Left colon (tissue), 2 donors: Measurements from ENCODE around the gene FTCDNL1. TPM values are rescaled to one million over a fixed set of nuclear protein-coding genes. Genes with fewer than 3 reads are reported as not detected.

Source experiments
- ATAC-seq: fragments of 200-7000 bp; cut with Tn5 transposase; one replicate; pipeline ENCODE4 v1.9.1; 2020; ENCODE audit warnings: mild to moderate bottlenecking, moderate library complexity
- DNase-seq, 2 donors: peaks; one replicate each; pipeline ENCODE4 v3.0.0-alpha.2; 2020
- intact Hi-C, 2 donors: fragments of 100-400 bp; cut with DNase I in 1 of 2; cut with micrococcal nuclease in 1 of 2; formaldehyde crosslinking; loops; one replicate each; pipeline versions ENCODE4 v1.11.2 to v1.14.0; 2022; cut with DNase I, micrococcal nuclease
- long read RNA-seq: library from polyadenylated mRNA; unstranded; transcript quantifications from one replicate; pipeline ENCODE4 v2.0.0, GENCODE V29; 2021
- total RNA-seq, 2 donors: library from RNA; stranded (reverse); fragmentation: NEBNext Ultra II Directional; extraction: Animal tissue kit (Norgen Biotek cat#: 25700); gene quantifications; one replicate each; pipeline ENCODE4 v1.2.1, GENCODE V29; 2021
- donor health status: DM: no; HTN: no; CAD: no.
- donor health status: DM: yes; HTN: yes; CAD: no.

The FTCDNL1 gene
- total RNA-seq = 1 to 10 TPM; 1.4 to 2.0 TPM
- long read RNA-seq, partial matches to known transcripts = 0 of 2 reads
- long read RNA-seq, other reads (novel, unspliced or antisense) = 2 of 2 reads

DNA sequence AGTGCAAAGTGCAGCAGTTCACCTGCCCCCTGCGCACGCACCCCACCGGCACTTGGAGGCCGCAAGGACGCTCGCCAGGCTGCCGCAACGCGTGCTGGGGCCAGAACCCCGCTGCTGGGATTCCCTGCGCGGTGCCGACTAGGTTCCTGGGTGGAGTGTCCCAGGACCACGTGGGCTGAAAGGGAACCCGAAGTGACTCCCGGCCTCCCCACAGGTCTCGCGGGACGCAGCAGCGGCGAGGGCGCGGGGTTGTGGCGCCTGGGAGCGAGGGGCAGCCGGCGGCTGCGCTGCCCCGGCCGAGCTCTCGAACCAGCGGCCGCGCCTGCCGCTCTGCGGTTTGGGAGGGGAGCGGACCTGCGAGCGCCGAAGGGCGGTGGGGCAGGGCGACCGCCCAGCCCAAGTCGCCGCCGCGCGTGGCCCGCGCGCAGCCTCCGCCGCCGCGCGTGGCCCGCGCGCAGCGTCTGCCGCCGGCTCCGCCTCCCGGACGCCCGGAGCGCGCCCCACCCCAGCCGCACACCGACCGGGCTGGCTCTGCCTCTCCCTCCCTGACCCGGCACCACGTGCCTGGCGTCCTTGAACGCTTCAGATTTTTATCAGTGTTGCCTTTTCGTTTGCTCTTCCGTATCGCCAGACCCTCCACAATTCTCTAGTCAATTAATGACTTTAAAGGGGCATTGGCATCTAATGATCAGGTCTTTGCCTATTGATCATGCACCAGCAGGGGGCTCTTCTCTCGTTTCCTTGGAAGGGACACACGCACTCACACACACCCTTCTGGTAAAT is at the start of gene FTCDNL1:
Gene FTCDNL1 (minus strand): TSS at position 475 of the 783 bp plus-strand sequence. CDS start 2,230 bp downstream, outside the sequence.
- intact Hi-C loops = no loop called here
- DNase-seq = peak; percentile 77 to 85
- ATAC-seq = peak; percentile 98

DNA sequence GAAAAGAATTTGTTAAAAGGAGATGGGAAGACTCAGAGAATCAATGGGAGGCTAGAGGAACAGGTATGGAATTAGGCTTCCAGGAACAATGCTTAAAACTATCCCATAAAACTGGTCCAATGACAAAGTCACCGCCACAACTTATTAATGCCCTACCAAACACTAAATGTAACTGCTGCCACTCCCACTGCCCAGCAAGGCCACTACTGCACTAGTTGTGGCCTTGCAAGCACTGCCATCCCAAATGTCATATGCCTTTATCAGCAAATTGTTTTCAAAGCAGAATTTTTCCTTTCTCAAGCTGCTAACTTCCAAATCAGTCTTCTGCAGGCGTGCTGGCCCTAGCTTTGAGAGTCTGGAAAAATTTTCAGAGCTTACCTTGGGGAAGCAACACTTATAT is 45.6 kb upstream of the FTCDNL1 start:
- intact Hi-C loops = no loop called here
- ATAC-seq = no peak
- no peak for DNase-seq

GRCh38 chr2:199895406-199895805 is 44.4 kb upstream of the FTCDNL1 start:
- intact Hi-C loops = no loop called here
- ATAC-seq = no peak
- DNase-seq = no peak

DNA sequence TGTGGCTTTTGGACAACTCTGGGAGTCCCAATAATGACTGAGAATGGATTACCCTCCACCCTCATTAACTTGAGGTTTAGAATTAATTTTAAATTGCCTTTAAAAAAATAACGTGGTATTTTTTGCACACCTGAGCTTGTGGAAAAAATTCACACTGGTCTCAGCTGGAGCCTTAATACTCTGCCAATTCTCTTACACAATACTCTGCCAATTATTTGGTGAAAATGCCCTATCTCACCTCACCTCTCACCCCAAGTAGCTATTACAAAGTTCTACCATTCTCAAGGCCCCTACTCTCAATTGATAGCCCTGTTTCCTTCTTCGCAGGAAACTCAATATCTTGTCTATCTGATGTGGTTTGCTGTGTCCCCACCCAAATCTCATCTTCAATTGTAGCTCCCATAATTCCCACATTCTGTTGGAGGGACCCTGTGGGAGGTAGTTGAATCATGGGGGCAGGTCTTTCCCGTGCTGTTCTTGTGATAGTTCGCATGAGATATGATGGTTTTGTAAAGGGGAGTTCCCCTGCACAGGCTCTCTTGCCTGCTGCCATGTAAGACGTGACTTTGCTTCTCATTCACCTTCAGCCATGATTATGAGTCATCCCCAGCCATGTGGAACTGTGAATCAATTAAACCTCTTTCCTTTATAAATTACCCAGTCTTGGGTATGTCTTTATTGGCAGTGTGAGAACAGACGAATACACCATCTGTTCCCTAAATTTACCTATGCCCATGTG is 32.7 kb upstream of the FTCDNL1 start:
- no peak for DNase-seq
- no peak for ATAC-seq
- intact Hi-C loops = no loop called here

- DNase-seq (no peak), ATAC-seq (no peak)
- intact Hi-C loops = no loop called here
Observed at GRCh38 chr2:199882667-199883066, 31.7 kb upstream of the FTCDNL1 start.

DNA sequence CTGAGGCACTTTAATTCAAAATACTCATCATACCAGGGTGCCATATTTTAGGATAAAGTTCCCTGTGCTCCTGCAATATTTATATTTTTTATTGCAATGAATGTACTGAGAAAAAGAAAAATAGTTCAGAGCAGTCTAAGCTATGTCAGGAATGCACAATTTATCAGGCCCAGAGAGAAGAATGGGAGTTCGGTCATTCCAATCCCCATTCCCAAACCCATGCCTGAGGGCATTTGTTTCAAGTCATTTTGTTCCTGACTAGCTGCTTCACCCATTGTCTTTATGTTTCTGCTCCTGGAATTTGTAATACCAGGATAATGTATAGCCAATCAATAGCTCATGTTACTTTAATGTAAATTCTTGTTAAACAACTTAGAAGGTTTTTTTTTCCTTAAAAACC is 24.4 kb upstream of the FTCDNL1 start:
- no peak for ATAC-seq
- intact Hi-C loops = no loop called here

DNA sequence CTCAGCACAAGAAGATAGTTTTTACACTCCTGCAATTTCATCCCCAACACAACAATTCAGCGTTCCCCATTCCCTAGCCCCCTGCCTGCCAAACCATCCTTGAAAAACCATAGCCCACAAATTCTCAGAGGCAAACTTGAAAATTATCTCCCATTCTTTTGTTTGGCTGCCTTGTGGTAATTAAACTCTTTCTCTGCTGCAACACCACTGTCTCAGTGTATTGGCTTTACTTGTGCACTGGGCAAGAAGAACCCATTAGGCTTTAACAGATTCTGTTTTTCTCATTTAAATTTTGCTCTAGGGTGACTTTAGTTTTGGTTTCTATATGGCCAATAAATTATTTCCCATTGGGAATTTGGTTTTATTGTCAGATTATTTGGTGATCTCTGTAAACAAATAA is 23.2 kb upstream of the FTCDNL1 start:
- ATAC-seq (no peak), DNase-seq (no peak)
- intact Hi-C loops = no loop called here

More for the DNA sequence above, 24.4 kb upstream of the FTCDNL1 start:
- DNase-seq = no peak

DNA sequence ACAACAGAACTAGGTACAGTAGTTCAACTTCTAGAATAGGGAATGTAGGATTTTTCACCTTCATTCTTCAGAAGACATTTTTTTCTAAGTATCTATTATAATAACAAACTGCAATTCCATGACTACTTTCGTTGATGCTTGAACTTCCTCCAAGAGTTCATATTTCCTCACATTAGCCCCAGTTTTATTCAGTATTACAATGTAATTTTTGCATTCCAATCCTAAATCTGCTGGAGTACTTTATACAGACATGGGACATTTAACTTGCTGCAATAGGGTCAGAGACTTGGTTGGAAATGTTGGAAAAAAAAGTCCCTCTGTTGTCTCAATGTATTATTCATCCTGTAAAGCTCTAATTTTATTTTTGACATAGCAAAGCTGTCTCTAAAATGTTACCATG is 19.6 kb upstream of the FTCDNL1 start:
- intact Hi-C loops = no loop called here
- ATAC-seq (no peak), DNase-seq (no peak)

GRCh38 chr2:199869653-199870052 is 18.7 kb upstream of the FTCDNL1 start:
- intact Hi-C loops = loop anchor here in 1 of 2 donors (10.0 kb wide), 2 partner anchors 125 to 165 kb away; no protein-coding TSS in a partner anchor
- ATAC-seq (no peak), DNase-seq (no peak)

GRCh38 chr2:199869227-199869541 is 18.2 kb upstream of the FTCDNL1 start:
- intact Hi-C loops = loop anchor here in 1 of 2 donors (10.0 kb wide), 2 partner anchors 124 to 164 kb away; no protein-coding TSS in a partner anchor
- ATAC-seq = no peak

GRCh38 chr2:199868431-199869226 is 17.6 kb upstream of the FTCDNL1 start:
- ATAC-seq (no peak), DNase-seq (no peak)
- intact Hi-C loops = loop anchor here in 1 of 2 donors (10.0 kb wide), 2 partner anchors 124 to 164 kb away; no protein-coding TSS in a partner anchor

More at GRCh38 chr2:199869227-199869541, 18.2 kb upstream of the FTCDNL1 start:
- DNase-seq = no peak

- DNase-seq = no peak
- intact Hi-C loops = loop anchor here in 1 of 2 donors (10.0 kb wide), 2 partner anchors 121 to 161 kb away; no protein-coding TSS in a partner anchor
- ATAC-seq = no peak
Observed at GRCh38 chr2:199865905-199866304, 14.9 kb upstream of the FTCDNL1 start.

DNA sequence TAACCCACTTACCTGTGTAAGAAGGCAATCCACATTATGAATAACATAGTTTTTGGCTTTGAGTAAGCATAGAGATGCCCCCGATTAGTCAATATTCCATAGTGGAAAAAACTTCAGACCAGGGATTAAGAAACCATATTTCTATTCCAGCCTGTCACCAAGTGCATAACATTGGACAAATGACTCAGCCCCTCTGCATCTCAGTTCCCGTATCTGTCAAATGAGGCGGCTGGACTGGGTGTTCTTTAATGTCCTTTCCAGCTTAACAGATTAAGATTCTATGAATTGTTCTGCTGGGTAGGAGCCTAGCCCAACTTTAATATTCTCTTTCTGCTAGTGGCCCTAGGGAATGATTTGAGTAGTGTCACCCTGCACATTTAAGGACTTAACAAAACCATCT is 11.8 kb upstream of the FTCDNL1 start:
- DNase-seq (no peak), ATAC-seq (no peak)
- intact Hi-C loops = loop anchor here in 1 of 2 donors (10.0 kb wide), 2 partner anchors 118 to 158 kb away; no protein-coding TSS in a partner anchor

DNA sequence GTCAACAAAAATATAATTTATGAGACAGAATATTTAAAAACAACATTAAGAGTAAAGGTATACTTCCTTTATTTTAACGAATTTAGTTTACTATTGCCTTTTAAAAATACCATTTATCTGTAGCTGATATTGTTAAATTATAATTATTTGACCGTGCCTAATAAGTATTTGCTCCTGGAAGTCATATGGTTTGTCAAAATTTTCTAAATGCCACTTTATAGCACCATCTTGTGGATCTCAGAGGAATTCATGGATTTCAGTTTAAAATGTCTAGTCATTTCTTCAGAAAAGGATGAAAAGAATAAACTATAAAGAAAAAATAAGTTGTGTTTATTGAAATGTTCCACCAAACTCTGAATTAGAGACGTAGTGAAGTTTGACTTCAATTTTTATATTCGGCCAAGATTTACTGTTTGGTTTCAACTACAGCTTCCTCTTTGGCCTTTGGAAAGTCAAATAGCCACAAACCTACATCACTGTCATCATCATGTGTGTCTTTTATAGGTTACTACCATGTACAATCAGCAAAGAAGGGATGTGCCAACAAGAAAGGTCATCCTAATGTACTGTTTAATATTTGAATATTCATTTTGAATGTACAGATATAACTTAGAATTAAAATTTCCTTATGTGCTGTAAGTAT is 10.3 kb upstream of the FTCDNL1 start:
- ATAC-seq (no peak), DNase-seq (no peak)
- intact Hi-C loops = loop anchor here in 1 of 2 donors (10.0 kb wide), 2 partner anchors 116 to 156 kb away; no protein-coding TSS in a partner anchor

- DNase-seq = no peak
- intact Hi-C loops = no loop called here
- no peak for ATAC-seq
Observed at GRCh38 chr2:199855812-199856211, 4.8 kb upstream of the FTCDNL1 start.

DNA sequence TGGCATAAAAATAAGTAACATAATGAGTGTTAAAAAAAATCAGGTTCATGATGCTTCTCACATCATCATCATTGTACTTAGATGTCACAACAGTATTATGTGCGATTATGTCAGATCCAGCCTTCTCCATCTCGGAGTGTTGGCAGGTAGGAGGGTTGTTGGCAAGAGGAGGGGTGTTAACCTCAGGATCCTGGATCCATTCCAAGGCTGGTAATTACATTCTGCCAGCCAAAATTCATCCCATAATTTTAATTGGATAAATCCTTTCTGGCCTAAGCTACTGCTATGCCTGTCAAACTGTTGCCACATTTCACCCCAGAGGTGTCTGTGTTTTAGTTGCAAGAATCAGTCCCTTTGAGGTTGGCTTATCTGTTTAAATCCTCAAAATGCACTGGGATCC is 891 bp upstream of the FTCDNL1 start:
- intact Hi-C loops = no loop called here
- DNase-seq (no peak), ATAC-seq (no peak)

DNA sequence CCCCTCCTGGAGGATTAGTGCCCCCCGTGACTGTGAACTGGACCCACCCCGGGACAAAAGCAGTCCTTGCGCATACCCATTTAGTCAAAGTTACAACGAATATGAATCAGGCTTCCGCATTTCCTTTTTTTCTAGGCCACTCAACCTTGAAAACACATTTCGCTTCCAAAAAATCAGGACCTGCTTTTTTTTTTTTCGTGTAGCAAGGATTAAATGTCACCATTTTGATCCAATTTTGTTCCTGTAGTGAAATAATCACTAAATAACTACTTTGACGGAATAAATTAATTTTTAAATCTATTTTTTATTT is 464 bp upstream of the FTCDNL1 start:
- ATAC-seq = no peak
- DNase-seq = no peak
- intact Hi-C loops = no loop called here

DNA sequence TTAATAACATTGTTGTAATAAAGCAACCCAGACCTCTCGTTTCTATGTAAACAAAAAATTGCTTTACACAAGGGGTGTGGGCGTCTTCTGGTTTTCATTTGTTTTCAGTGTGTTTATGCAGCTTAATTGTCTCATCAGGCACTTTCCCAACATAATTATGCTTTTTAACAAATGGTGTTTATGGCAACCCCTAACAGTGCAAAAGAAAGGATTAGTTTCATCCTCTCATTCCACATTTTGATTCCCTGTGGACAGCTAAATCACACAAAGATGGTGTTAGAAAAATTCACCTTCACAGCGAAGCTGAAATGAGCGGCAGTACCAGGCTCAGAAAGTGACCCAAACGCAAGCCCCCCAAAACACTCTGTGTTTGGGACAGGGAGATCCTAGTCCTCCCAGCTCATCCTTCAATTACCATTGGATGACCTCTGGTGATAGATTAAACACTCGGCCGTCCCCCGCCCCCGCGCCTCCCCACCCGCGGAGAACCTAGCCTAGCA is 724 bp downstream of the FTCDNL1 start:
- DNase-seq (no peak), ATAC-seq (no peak)
- intact Hi-C loops = no loop called here
